Left lobe of liver (tissue), 2 donors: ENCODE results near the gene PDILT. TPM values are rescaled to one million over a fixed set of nuclear protein-coding genes. Genes with fewer than 3 reads are reported as not detected.

ENCODE experiments used
- ATAC-seq: fragments of 200-7000 bp; cut with Tn5 transposase; one replicate; pipeline ENCODE4 v1.9.1; 2020; ENCODE audit warnings: mild to moderate bottlenecking, moderate library complexity
- DNase-seq: peaks from one replicate; pipeline ENCODE4 v3.0.0-alpha.2; 2020; ENCODE audit warnings: low spot score
- total RNA-seq: library from RNA; stranded (reverse); gene quantifications from one replicate; pipeline ENCODE4 v1.2.1, GENCODE V29; 2021
- donor health status: DM: no; HTN: no; CAD: no; lungs with moderate emphysema.
- donor health status: DM: no; HTN: yes; CAD: no.

PDILT gene
- total RNA-seq, 1 donor from 2014 or later = not detected

DNA sequence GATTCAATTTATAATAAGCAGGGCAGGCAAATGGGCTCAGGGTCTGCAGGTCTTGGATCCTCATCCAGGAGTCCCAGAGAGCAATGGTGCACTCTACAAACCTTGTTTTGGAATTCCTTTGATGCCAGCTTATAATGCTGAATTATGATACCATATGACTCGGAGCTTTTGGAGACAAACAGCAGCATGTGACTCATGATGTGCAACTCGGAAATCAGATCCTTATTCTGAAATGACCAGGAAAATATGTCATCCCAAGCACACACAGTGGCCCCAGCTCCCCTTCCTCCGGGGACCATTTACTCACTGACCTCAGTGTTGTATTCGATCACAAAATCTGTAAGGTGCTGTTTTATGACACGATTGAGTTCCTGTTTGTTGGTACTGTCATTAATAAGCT is 31.8 kb downstream of the PDILT start:
- ATAC-seq = no peak
- no peak for DNase-seq

DNA sequence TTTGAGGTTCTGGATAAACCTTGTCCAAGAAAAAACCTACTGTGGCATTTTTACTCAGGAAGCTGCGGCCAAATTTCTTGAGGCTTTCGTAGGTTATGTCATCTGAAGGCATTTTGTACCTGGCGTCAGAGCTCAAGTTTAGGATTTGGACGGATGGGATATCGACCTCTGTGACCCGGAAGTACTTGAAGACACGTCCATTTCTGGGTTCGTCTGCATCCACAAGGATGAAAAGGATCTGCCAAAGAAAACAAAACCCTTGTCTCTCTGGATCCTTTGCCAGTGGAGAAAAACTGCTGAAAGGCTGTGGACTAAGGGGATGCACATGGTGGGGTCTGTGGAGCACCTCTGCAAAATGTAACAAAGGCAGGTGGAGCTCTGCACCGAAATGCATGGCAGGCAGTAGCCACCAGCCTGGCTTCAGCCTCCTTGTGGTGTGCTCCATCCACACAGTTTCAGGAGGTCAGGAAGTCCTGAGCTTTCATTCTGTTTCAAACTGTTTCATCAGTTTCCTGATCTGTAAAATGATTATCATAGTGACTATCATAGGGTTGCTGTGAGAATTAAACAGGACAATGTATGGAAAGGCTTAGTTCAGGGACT is 35.0 kb downstream of the PDILT start:
- ATAC-seq = no peak

DNA sequence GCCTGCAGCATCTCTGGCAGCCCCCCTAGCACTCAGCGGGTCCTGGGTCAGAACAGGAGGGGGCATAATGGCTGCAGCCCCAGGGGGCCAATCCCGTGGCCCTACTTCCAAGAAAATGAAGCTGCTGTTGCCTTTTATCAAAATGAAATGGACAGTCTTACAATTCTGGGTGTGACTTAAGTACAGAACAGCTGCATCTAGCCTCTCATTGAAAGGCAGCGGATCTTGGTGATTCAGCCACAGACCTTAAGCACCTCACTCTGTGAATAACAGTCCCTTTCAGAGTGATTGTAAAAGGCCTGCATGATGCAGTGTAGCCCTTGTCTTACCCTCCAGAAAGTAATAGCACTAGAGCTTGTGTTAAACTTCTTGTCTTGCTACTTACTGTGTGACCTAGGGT is 40.5 kb downstream of the PDILT start:
- DNase-seq (no peak), ATAC-seq (no peak)

More for the DNA sequence above, 35.0 kb downstream of the PDILT start:
- no peak for DNase-seq

DNA sequence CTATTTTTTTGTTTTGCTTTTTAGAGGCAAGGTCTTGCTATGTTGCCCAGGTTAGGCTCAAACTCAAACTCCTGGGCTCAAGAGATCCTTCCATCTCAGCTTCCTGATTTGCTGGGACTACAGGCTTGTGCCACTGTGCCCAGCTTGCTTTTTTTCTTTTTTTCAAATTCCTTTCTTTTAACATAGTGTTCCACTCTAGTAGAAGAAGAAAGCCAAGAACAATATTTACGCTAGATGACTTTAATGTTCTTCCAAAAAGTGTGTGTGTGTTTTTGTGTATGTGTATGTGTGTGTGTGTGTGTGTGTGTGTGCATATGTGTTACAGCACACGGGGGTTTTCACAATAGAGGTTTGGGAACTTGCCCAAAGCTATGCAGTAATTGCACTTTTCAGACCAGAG is 41.3 kb downstream of the PDILT start:
- ATAC-seq (no peak), DNase-seq (no peak)

- ATAC-seq = peak; percentile 46
- DNase-seq = no peak
Observed at GRCh38 chr16:20359997-20360396, 44.5 kb downstream of the PDILT start.

GRCh38 chr16:20355114-20355782 is 49.3 kb downstream of the PDILT start:
- DNase-seq = no peak
- peak; percentile 80 for ATAC-seq

- ATAC-seq = no peak
Observed at GRCh38 chr16:20353379-20353778, 51.2 kb downstream of the PDILT start.

GRCh38 chr16:20352615-20353014 is 51.9 kb downstream of the PDILT start, which contains the start of gene UMOD:
TSS of gene UMOD (minus strand) at chr16:20352715. CDS start at chr16:20350737, 1,978 bp downstream.
- no peak for DNase-seq
- no peak for ATAC-seq

More at GRCh38 chr16:20353379-20353778, 51.2 kb downstream of the PDILT start:
- DNase-seq = no peak

- no peak for ATAC-seq
- DNase-seq = no peak
Observed at GRCh38 chr16:20349615-20350014, 54.9 kb downstream of the PDILT start.

- DNase-seq = peak; percentile 65
- ATAC-seq = peak; percentile 98
Observed at GRCh38 chr16:20348365-20349185, 56.0 kb downstream of the PDILT start.

GRCh38 chr16:20347666-20348364 is 56.7 kb downstream of the PDILT start:
- ATAC-seq (no peak), DNase-seq (no peak)

DNA sequence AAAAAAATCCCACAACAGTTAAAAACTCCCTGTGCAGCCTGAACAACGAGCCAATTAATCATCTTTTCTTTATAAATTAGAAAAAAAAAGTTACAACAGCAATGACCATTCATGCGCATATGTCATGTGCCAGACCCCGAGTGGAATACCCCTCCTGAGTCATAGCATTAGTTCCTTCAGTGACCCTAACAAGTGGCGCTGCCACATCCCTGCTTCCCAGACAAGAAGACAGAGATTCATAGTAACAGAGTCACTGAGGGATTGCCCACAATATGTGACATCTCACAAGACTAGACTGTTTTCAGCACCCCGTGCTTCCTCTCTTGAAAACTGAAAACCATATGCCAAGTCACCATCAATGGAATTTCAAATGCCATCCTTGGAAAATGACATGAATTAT is 59.9 kb downstream of the PDILT start:
- DNase-seq (no peak), ATAC-seq (no peak)

DNA sequence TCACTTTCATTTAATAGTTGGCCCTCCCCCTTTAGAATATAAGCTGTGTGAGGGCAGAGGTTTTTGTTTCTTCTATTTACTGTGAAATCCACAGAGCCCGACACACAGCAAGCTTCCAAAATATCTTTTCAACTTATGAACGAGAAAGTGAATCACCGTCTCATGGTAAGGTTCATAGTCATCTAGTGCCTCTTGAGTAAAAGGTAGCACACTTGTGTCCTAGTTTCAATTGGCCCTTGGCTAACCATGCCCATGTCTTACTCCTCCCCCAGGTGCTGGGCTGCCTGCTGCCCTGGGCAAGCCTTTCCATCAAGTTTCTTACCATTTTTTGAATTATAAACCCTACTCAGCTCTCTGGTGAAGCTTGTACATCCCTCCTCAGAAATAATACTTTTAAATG is 64.8 kb downstream of the PDILT start:
- ATAC-seq = no peak
- no peak for DNase-seq

DNA sequence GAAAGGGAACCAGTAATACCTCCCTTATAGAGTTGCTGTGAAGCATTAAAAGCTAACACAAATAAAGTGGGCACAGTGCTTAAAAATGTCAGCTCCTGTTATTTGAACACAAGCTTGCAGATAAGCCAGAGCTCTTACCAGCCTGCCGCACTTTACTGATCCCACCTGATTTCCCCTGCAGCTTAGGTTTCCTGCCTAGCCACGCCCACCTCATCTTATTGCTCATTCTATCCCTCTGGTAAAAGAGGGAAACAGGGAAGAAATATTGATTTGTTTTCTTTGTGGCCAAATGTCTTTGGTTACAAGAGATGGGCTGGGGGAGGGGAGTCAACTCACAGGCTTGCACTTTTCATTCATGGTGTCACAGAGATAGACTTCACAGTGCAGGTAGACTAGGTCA is 67.6 kb downstream of the PDILT start:
- DNase-seq = no peak
- no peak for ATAC-seq

DNA sequence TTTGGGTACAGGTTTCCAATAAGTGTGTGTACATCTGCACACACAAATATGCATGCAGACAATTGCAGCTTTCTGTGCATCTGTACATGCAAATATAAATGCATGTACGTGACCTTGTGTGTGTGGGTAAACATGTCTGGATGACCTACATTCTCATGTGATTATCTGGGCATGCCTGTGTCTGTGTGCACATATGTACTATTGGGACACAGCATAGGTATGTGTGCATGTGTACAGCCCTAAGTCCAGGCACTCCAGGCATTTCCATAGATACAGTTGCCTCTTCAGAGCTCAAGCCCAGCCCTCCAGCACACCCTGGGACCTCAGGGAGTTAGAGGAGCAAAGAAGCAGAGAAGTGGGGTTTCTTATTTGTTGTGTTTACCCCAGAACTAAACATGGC is 70.1 kb downstream of the PDILT start:
- ATAC-seq (no peak), DNase-seq (no peak)

DNA sequence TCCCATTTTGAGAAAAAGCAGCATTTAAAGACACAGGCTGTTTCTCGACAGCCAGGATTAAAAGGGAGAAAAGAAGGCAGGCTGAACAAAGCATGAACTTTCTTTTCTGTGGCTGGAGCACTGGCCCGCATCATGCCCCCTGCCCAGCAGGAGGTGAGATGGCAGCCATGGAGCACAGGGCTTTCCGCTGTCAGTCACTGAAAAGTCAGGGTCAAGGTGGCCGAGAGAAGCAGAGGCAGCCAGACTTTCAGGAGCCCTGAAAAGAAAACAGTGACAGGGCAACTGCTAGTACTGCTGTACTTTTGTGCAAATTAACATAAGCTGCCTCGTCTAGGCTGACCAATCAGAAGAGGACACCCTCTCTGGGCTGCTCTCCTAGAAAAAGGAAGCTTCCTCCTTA is 71.4 kb downstream of the PDILT start:
- ATAC-seq = no peak
- DNase-seq = no peak

DNA sequence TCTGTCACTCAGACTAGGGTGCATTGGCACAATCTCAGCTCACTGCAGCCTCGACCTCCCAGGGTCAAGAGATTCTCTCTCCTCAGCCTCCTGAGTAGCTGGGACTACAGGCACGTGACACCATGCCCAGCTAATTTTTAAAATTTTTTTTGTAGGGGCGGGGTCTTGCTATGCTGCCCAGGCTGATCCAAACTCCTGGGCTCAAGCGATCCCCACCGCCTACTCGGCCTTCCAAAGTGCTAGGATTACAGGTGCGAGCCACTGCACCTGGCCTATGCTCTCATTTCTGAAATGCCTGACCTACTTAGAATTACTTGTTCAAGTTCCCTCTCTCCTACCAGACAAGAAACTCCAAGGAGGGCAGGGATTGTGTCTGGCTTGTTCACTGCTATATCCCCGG is 72.1 kb downstream of the PDILT start:
- ATAC-seq = no peak

DNA sequence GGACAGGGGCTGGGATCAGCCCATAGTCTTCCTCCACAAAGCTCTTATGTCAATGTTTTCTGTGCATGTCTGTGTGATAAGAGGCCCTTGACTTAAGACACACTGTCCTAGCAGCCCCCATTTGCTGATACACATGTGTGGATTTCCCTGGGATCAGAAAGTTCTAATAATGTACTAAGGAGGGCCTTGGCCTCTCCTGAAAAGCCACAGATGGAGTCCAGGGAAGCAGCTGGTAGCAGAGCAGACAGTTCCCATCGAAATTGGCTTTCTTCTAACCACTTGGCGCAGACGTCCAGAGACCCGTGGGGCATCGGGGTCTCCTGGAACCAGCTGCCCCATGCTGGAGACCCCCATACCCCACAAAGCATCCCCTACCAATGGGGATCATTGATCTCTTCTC is 72.9 kb downstream of the PDILT start:
- DNase-seq = no peak
- no peak for ATAC-seq

More for the DNA sequence above, 72.1 kb downstream of the PDILT start:
- DNase-seq = no peak

DNA sequence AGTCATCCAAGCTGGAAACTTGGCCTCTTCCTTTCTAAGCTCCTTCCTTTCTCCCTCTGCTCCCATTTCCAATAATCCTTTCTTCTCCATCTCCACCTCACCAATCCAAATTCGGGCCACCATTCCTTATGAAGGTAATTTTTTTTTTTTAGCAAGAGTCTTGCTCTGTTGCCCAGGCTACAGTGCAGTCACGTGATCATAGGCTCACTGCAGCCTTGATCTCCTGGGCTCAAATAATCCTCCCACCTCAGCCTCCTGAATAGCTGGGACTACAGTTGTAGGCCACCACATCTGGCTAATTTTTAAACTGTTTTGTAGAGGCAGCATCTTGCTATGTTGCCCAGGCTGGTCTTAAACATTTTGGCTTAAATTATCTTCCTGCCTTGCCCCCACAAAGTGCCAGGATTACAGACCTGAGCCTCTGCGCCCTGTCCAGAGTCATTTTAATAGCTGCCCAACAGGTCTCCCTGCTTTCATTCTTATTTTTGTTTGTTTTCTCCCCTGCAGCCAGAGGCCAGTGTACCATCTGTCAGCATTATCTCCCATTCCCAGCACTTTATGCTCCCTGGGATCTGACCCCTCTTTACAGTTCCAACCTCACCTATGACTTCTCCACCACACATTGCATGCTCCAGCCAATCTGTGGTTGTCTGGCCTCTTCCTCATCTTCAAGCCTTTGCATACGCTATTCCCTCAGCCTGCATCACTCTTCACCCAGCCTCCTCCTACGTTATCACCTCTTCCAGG is 75.0 kb downstream of the PDILT start:
- ATAC-seq (no peak), DNase-seq (no peak)

DNA sequence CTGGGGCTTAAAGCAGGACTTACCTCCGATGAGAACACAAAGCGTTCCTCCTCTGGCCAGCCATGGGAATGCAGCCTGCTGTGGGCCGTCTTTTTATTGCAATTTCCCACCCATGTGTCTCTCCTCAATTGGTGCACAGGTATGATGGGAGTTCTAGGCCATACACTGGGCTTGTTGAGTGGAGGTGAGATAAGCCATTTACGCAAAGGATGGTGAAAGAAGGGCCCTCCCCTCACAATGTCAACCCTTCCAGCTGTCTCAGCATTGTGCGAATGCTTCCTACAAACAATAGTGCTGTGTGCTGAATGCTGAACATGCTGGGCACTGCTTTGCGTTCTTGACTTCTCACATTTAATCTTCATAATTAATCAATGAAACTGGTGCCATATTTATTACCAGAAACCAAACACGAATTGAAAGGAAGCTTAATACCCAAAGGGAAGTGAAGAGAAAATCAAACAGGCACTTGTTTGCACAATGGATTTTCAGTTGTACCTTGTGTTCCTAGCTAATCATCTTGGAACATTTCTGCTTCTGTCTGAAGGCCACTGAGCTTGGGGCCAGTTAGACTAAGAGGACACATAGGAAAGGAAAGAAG is 77.0 kb downstream of the PDILT start, which contains the start of gene GP2:
TSS of gene GP2 (minus strand) at position 70 of the 598 bp plus-strand sequence. CDS start 1,082 bp downstream, outside the sequence.
- DNase-seq = no peak
- ATAC-seq = no peak
